Thoracic aorta (tissue), 2 donors: Measurements from ENCODE around the gene TRPM2. TPM values are rescaled to one million over a fixed set of nuclear protein-coding genes. Genes with fewer than 3 reads are reported as not detected.

Experiments
- ATAC-seq: fragments of 150-250 bp; one replicate; pipeline ENCODE4 v1.8.0; 2017; ENCODE audit warnings: low read depth; ENCODE audit not compliant: insufficient number of reproducible peaks, low FRiP score
- DNase-seq: peaks from one replicate; pipeline ENCODE4 v3.0.0-alpha.2; 2020; ENCODE audit warnings: low spot score
- H3K27ac ChIP-seq, 2 donors: fragments of 200-600 bp; sonication (generic); 1 replicate in 1 of 2; 2 replicates in 1 of 2; pipeline ENCODE4 v1.5.1; 2016; ENCODE audit warnings: mild to moderate bottlenecking in 2 of 2, moderate library complexity in 2 of 2
- H3K27me3 ChIP-seq: fragments of 200-600 bp; sonication (generic); replicated peaks from 2 replicates; pipeline ENCODE4 v1.6.0; 2016; ENCODE audit warnings: mild to moderate bottlenecking; ENCODE audit not compliant: insufficient read depth
- H3K36me3 ChIP-seq: fragments of 200-600 bp; sonication (generic); one replicate; pipeline ENCODE4 v1.5.1; 2016
- H3K4me1 ChIP-seq, 2 donors: fragments of 200-600 bp; sonication (generic); 1 replicate in 1 of 2; 2 replicates in 1 of 2; pipeline versions ENCODE4 v1.5.1 to v1.6.0; 2016; ENCODE audit warnings: low read depth in 2 of 2, mild to moderate bottlenecking in 1 of 2; ENCODE audit not compliant: control insufficient read depth in 1 of 2
- H3K4me3 ChIP-seq: fragments of 200-600 bp; sonication (generic); 2 replicates; pipeline ENCODE4 v1.5.1; 2016; ENCODE audit warnings: mild to moderate bottlenecking
- H3K9me3 ChIP-seq: fragments of 200-600 bp; sonication (generic); 2 replicates; pipeline ENCODE4 v1.5.1; 2016
- total RNA-seq, 2 donors: library from RNA; depleted of rRNA; stranded (reverse); fragments of >200 nt; gene quantifications; one replicate each; pipeline versions ENCODE4 v1.1.0 to v1.2.3, GENCODE V29; 2016
- TF ChIP-seq, protein P1 (sequence below): fragments of 200-600 bp; sonication (generic); IDR thresholded peaks from one replicate; pipeline ENCODE4 v1.5.1; 2019; ENCODE audit warnings: antibody characterized with exemption

The TRPM2 gene
- total RNA-seq, 2 donors from 2014 or later: 10.4 to 12.9 TPM

DNA sequence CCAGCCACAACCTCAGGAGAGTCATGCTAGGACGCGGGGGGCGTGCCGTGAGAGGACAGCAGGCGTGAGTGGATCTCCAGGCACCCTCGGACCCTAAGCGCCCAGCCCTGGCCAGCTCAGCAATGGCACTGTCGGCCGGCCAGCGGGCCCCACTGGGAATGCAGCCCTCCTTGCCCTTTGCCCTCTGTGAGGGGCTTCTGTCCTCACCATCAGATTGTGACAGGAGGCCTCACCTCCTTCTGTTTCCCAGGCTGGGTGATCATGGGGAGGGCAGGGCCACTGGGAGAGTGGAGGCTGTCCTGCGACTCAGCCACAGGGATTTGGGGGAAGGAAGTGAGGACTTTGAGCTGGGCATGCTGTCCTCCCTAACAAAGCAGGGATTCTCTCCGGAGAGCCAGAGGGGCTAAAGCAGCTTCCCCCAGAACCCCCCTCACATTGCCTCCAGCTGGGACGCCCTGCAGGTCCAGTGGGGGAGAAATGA lies 95.3 kb downstream of the TRPM2 start:
- TF ChIP-seq, protein P1, sequence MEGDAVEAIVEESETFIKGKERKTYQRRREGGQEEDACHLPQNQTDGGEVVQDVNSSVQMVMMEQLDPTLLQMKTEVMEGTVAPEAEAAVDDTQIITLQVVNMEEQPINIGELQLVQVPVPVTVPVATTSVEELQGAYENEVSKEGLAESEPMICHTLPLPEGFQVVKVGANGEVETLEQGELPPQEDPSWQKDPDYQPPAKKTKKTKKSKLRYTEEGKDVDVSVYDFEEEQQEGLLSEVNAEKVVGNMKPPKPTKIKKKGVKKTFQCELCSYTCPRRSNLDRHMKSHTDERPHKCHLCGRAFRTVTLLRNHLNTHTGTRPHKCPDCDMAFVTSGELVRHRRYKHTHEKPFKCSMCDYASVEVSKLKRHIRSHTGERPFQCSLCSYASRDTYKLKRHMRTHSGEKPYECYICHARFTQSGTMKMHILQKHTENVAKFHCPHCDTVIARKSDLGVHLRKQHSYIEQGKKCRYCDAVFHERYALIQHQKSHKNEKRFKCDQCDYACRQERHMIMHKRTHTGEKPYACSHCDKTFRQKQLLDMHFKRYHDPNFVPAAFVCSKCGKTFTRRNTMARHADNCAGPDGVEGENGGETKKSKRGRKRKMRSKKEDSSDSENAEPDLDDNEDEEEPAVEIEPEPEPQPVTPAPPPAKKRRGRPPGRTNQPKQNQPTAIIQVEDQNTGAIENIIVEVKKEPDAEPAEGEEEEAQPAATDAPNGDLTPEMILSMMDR: no peak
- no peaks in the 10 kb centered on the region for H3K4me1 ChIP-seq
- H3K27ac ChIP-seq: no peak overlapping the region
- DNase-seq (no peak), ATAC-seq (no peak)
- H3K27me3 ChIP-seq: no peaks in the 10 kb centered on the region
- H3K4me3 ChIP-seq: no peak overlapping the region
- no peaks in the 10 kb centered on the region for H3K36me3 ChIP-seq
- H3K9me3 ChIP-seq: no peaks in the 10 kb centered on the region

DNA sequence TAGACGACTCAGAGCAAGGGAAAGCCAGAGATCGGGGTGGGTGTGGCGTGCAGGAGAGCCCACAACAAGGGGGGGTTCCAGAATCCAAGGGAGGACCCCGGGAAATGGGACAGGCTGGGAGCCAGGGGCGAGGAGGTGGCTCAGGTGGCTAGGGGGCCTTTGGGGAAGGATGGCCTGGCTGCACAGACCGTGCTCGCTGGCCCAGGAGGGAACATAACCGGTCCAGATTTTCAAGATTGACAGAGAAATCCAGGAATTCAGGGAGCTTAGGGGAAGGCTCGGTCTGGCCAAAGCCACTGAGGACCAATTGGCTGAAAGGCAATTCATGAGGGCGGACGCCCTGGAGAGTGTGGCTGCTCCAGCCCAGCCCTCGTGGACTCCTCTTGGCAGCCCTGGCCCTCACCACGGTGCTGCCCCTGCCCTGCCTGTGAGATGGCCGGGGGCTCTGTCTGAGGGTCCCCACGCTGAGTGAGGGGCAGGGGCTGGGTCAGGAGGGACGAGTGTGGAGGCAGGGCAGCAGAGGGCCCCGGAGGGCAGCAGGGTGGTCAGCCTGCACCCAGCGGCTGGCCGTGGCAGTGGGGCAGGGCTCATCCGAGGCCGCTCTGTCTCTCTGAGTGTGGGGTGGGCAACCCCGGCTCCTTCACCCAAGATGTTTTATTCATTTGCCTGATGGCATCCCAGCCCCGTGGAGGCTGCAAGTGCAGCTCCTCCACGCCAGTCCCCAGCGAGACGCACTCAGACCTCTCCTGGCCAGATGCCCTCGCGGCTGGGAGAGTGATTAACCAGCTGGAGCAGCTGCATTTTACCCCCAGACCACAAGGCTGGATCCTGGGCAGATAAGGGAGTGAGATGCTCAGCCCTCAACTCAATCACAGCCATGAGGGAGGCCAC lies 96.3 kb downstream of the TRPM2 start:
- H3K4me1 ChIP-seq: no peaks in the 10 kb centered on the region
- H3K9me3 ChIP-seq: peaks cover 5% of the 10 kb centered on the region
- H3K4me3 ChIP-seq: no peak overlapping the region
- no peaks in the 10 kb centered on the region for H3K36me3 ChIP-seq
- TF ChIP-seq, protein P1: no peak
- ATAC-seq: no peak
- no peaks in the 10 kb centered on the region for H3K27me3 ChIP-seq
- H3K27ac ChIP-seq: no peak overlapping the region
- DNase-seq: no peak

DNA sequence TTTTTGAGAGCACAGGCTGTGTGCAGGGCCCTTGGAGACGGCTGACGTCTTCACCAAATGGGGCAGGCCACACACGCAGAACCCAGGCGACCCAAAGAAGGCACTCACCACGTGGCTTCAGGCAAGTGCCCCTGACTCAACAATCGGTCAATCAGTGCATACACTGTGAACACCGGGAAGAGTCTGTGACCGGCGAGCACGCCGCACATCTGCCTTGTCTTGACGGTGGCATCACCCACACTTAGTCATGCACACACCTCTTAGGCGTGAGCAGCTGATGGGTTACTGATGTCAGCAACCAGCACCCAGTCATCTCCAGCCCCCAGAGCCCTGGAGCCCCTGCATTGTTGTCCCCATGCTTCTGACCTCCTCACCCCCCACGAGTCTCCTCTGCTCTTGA lies 97.0 kb downstream of the TRPM2 start:
- Histone ChIP-seq H3K27me3 (no peaks in the 10 kb centered on the region), H3K9me3 (peaks cover 5% of the 10 kb centered on the region), H3K36me3 (no peaks in the 10 kb centered on the region), H3K4me3 (no peak overlapping the region), H3K27ac (no peak overlapping the region), H3K4me1 (no peaks in the 10 kb centered on the region)
- DNase-seq: no peak
- TF ChIP-seq, protein P1: no peak
- ATAC-seq: no peak

DNA sequence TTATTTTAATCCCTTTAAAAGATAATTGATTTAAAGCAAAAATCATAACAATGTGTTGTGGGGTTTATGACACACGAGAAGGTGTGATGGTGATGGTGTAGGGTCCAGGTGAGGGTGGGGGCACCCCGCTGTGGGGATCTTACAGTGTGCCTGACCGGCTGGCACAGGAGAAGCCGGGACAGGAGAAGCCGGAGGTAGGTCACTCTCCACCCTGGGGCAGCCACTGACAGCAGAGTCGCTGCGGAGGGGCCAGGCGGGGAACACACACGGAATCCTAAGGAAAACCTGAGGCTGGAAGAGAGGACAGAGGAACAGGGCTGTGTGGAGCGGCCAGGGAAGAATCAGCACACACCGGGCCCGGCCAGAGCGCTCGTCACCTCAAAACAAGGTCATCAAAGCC lies 97.6 kb downstream of the TRPM2 start:
- no peak for ATAC-seq
- H3K4me1 ChIP-seq: peaks cover under 1 to 4% of the 10 kb centered on the region in 2 donors

DNA sequence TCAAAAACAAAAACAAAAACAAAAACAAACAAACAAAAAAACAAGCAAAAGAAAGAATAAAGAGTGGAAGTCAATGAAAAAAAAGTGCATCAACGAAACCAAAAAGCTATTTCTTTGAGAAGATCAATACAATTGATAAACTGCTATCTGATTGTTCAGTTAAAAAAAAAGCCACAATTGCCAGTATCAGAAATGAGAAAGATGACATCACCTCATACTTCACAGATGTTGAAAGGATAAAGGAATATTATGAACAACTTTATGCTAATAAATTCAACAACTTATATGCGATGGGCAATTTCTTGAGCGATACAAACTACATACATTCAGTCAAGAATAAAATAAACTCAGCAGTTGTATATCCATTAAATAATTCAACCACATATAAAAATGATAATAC lies 99.7 kb downstream of the TRPM2 start:
- TF ChIP-seq, protein P1: no peak
- Histone ChIP-seq H3K36me3 (no peaks in the 10 kb centered on the region), H3K27me3 (no peaks in the 10 kb centered on the region), H3K9me3 (peaks cover 5% of the 10 kb centered on the region), H3K4me1 (peaks cover 3 to 9% of the 10 kb centered on the region in 2 donors), H3K4me3 (no peak overlapping the region), H3K27ac (no peak overlapping the region)
- ATAC-seq (no peak), DNase-seq (no peak)

More for the DNA sequence above, 97.6 kb downstream of the TRPM2 start:
- TF ChIP-seq, protein P1: no peak
- Histone ChIP-seq H3K27me3 (no peaks in the 10 kb centered on the region), H3K36me3 (no peaks in the 10 kb centered on the region), H3K4me3 (no peak overlapping the region), H3K27ac (no peak overlapping the region), H3K9me3 (peaks cover 5% of the 10 kb centered on the region)
- DNase-seq: no peak
